Cerebellar cortex (tissue), 1 donor: ENCODE results near the gene ZNF672.

ENCODE experiments used
- DNase-seq: peaks from one replicate; pipeline ENCODE4 v3.0.0-alpha.2; 2015; ENCODE audit warnings: low spot score

The ZNF672 gene

DNA sequence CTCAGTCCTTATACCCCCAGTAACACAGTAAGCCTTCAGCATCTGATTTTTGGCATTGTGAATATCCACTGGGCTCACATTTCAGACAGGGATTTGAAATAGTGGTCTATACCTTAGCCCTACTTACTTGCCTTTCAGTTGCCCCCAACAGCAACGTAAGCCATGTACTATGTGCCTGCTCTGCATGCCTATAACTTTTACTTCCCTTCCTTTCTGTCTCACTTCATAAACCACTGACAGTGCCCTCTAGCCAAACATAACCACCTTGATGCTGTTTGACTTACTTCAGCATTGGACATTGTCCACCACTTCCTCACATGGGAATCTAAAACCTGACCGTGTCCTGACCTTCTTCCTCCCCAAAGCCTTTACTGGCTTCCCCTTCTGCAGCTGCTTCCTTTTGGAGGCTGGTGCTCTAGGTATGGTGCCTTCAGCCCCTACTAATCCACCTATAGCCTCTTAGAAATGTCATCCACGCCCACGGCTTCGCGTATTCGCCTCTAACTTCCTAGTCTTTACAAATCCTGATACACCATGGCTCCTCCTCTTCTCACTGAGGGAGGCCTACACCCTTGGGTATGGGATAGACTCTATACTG is 3.6 kb upstream of the ZNF672 start:
- no peak for DNase-seq

DNA sequence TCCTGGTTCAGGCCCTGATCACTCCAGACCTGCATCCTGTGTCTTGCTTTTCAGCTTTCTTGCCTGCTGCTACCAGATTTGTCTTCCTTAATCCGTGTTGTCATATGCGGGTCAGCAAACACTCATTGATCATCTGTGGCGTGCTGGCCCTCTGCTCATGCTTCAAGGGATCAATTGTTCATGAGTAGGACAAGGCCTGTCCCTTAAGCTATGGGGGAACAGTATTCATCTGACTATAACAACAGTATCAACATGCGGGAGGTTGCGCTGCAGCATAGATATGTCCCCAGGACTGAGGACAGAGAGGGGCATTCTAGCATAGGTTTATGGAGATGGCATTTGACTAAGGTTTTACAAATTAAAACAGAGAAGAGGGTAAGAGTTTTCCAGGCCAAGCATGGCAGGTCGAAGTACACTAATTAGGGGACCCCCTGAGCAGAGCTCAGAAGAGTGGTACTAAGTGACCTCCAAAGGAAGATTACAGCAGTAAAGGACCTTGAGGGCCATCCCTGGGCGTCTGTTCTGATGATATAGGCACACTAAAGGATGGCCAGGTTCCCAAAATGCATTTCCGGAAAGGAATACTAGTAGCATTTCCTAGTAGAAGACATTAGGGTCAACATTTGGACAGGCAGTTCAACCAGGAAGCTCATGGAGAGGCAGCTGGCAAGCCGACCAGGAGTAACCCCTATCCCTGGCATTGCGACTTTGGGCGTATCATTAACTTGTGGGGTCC is 811 bp upstream of the ZNF672 start:
- DNase-seq, result no peak

DNA sequence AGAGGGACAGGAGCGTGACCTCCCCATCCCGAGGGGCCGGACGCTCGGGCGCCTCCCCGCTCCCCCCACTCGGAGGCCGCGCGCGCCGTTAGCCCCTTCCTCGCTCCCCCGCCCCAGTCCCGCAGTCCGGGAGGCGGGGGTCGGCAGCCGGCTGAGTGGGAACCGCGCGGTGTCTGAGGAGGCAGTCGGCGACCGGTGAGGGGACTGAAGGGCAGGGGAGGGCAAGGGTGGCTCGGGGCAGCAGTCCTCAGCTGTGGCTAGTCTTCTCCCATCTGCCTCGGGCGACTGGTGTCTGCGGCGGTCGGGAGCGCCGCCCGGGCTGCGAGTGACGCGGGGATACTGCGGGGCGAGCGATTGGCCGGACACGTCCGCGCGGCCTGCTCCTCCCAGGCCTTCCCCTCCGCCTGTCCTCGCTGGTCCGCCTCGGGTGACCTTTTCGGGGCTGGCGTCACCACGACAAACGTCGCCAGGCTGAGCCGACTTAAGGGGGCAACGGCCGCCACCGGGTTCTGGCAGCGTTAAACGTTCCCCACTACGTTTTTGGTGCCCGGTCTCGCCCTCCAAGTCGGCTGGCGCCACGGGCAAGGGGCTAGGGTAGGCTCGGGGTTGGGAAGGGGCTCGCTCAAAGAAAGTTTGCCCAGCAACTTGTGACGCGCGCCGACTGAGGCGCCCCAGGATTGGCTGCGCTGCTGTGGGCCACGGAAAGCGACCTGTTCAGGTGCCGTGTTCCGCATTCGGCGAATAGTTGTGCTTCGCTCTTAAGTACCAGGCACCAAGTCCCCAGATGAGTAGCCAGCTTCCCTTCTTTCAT is 538 bp downstream of the ZNF672 start:
- DNase-seq, result peak; percentile 91

DNA sequence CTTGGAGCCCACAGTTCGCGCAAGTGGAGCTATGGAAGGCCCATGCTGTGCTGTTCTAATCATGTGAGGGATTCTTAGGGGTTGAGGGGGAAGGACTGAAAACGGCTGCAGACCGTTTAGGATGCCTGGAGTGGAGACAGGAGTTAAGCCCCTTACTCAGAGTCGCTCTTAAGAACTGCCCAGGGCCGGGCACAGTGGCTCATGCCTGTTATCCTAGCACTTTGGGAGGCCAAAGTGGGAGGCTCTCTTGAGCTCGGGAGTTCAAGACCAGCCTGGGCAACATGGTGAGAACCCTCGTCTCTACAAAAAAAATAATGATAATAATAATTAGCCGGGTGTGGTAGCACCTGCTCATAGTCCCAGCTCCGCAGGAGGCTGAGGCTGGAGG is 1.1 kb downstream of the ZNF672 start:
- no peak for DNase-seq

DNA sequence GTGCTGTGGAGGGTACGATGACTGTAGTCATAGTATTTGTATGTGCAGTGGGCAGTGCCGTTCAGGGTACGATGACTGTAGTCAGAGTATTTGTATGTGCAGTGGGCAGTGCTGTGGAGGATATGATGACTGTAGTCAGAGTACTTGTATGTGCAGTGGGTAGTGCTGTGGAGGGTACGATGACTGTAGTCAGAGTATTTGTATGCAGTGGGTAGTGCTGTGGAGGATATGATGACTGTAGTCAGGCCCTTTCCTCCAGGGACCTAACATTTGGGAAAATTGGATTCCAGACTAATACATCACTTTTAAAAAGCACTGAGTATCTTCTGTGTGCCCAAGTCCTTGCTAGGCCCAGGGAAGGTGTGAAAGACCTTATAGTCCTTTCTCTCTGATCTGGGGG is 2.9 kb downstream of the ZNF672 start:
- no peak for DNase-seq

DNA sequence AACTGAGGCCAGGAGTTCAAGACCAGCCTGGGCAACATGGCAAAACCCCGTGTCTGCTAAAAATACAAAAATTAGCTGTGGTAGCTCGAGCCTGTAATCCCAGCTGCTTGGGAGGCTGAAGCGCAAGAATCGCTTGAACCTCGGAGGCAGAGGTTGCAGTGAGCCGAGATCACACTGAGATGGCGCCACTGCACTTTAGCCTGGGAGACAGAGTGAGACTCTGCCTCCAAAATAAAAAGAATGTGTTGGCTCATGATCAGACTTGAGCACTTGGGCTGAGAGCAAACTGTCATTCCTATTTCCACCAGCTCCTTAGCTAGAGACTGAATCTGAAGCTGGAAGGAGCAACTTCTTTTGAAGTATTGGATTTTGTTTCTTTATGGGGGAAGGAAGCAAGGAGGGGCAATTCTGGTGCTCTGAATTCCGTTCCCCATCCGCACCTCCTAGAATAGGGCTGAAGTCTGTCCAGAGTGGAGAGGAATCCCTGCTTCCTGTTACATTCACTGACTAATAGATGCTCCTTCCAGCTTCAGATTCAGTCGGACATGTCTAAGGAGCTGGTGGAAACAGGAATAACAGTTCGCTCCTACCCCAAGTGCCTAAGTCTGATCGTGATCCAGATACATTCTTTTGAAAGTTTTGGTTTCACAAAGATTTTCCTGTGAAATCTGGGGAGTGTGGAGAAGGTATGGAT is 3.8 kb downstream of the ZNF672 start:
- peak; percentile 44 for DNase-seq

DNA sequence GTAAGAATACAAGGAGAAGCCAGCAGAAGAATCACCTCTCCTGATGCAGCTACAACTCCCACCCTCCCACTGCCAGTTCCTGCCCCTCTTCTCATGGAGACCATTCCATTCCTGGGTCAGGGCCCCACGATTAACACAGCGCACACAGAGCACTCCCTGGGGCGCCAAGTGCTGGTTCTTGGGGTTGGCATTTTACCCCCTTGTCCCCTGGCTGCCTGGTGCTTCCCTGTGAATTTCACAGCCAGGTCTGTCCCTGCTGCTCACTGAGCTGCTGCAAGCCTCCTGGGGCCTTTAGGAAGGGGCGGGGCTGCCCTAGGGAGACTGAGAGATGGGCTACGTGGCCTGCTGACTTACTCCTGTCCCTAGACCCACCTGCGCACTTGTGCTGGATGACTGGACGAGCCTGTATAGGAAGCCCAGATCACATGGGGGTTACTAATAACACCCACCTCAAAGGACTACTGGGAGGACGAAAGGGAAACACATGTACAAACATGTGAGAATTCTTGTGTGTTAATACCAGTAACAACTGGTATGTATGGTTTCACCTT is 4.8 kb downstream of the ZNF672 start:
- DNase-seq, result no peak

DNA sequence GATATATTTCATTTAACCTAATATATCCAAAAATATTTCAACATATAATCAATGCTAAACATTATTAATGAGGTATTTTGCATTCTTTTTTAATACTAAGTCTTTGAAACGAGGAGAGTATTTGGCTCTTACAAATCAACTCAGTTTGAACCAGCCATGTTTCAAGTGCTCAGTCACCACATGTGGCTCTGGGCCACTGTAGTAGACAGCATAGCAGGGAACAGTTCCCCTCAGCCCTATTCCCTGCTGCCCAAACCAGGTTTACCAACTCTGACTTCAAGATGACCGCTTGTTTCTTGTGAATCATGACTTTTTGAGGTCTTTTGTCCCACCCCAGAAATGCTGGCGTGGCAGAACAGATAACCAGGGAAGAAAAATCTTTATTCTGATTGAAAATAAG is 5.7 kb downstream of the ZNF672 start:
- DNase-seq, result no peak

DNA sequence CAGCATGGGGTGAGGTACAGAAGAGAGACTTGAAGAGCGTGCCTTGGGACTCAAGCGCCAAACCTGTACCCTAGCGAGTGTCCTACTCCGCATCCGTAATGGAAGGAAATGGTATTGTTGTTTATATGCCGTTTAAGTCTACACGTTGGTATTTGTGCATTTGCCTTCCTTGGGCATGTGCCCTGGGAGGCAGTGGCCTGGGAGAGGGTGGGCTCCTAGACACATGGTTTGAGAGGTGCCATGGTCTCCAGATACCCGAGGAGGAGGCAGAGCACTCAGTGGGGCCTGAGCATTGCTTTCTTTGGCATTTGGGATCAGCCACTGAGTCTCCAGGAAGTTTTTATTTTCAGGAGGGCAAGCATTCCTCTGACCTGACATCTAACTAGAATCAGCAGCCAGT is 6.5 kb downstream of the ZNF672 start:
- no peak for DNase-seq

DNA sequence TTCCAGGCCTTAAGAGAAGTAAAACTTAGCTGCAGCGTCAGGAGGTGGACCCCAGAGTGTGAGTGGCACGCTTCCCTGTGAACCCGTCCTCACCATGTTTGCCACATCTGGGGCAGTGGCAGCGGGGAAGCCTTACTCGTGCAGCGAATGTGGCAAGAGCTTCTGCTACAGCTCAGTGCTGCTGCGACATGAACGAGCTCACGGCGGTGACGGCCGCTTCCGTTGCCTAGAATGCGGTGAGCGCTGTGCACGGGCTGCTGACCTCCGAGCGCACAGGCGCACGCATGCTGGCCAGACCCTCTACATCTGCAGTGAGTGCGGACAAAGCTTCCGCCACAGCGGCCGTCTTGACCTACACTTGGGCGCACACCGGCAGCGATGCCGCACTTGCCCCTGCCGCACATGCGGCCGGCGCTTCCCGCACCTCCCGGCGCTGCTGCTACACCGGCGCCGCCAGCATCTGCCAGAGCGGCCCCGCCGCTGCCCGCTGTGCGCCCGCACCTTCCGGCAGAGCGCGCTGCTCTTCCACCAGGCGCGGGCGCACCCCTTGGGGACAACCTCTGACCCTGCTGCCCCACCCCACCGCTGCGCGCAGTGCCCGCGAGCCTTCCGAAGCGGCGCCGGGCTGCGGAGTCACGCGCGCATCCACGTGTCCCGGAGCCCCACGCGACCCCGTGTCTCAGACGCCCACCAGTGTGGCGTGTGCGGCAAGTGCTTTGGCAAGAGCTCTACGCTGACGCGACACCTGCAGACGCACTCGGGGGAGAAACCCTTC is 9.3 kb downstream of the ZNF672 start:
- DNase-seq, result no peak

DNA sequence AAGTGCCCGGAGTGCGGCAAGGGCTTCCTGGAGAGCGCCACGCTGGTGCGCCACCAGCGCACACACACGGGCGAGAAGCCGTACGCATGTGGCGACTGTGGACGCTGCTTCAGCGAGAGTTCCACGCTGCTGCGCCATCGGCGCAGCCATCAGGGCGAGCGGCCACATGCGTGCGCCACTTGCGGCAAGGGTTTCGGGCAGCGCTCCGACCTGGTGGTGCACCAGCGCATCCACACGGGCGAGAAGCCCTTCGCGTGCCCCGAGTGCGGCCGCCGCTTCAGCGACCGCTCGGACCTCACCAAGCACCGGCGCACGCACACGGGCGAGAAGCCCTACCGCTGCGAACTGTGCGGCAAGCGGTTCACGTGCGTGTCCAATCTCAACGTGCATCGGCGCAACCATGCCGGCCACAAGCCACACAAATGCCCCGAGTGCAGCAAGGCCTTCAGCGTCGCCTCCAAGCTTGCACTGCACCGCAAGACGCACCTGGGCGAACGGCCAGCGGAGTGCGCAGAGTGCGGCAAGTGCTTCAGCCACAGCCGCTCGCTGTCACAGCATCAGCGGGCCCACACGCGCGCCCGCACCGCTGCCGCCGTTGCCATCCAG is 10.0 kb downstream of the ZNF672 start:
- DNase-seq, result no peak

DNA sequence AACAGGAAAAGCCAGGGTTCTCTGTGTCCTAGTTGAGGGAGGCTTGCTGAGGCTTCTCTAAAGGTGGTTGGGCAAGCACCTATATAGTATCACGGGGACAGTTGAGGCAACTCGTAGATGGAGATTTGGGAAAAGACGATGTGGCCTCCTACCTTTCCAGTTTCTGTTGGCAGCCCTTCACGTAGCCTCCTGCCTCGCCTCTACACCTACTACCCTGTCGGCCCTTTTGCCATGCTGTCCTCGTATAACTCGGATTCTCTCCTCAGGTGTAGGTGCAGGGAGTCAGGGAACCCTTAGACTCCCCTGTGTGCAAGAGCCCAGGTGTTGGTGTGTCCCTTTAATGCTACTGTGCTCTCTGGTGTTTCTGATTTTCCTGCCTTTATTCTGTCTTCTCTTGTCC is 10.6 kb downstream of the ZNF672 start:
- no peak for DNase-seq

DNA sequence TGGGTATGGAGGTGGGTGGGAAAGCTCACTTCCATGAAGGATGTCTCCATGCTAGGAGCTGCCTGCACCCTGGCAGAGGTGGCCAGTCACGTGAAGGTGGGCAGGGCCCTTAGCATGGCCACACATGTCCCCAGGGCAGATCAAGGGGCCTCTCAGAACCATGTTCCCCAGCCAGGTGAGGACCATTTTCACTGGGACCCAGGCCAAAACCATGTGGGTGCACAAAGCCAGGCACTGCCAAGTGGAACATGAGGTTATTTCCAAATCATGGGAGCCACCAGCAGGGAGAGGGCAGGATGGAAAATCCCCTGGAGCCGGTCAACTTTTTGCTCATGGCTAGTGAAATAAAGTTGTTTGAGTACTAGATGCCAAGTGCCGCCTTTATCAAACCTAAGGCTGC is 11.1 kb downstream of the ZNF672 start:
- no peak for DNase-seq

DNA sequence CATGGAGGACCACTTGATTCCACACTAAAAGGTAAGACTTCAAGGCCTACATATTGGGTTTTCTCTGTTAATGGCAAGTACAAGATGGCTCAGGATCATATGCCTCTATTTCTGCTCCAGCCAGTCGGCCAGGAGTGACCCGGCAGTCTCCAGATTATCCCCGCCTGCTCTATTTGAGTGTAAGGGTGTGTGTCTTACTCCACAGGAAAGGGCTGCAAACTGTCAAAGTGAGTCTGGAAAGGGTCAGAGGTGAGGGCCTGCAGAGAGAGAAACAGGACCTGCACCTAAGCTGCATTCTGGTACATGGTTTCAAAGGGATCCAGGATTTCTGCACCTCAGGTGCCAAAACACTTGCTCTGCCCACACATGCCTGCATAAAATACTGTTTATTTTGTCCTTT is 11.6 kb downstream of the ZNF672 start:
- DNase-seq, result no peak

DNA sequence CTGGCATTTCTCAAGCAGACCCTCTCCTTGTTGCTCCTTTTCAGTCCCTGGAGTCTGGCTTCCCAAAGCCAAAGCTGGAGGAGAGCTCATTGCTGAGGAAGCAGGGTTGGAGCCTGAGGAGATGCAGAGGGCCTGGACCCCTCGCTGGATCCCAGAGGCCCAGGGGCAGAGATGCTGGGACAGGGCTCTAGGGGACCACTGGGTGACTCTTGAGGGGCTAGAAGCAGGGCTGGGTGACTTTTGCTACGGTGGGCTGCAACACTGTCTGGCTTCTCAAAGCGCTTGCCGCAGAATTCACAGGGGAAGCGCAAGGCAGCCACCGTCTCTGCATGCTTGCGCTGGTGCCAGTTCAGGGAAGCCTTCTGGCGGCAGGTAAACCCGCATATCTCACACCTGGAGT is 12.1 kb downstream of the ZNF672 start:
- DNase-seq, result no peak

DNA sequence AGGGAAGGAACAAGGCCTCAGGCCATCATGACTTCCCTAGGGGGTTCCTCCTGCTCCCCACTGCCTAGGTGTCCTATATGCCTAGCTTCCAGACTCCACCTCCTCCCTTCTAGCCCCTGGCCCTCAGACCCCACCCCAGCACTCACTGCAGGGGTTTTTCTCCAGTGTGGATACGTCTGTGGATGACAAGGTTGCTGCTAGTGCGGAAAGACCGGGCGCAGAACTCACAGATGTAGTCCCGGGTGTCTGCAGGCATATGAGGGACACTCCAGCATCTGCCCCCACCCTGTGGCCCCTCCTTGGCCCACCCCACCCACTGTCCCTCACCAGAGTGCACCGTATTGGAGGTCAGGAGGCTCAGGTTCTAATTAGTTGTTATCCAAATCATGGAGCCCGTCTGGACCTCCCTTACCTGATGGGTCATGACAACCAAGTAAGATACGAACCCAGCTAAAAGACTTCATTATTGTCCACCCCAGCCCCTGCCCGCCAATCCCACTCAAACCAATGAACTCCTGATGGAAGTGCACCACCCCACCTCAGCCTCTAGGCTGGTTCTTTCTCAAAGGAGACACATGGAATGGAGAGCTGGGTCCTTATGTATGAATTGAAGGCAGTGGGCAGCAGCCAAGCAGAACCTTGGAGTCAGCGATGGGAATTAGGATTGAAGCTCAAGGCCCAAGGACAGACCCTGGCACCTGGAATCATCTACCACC is 12.7 kb downstream of the ZNF672 start:
- DNase-seq, result no peak

DNA sequence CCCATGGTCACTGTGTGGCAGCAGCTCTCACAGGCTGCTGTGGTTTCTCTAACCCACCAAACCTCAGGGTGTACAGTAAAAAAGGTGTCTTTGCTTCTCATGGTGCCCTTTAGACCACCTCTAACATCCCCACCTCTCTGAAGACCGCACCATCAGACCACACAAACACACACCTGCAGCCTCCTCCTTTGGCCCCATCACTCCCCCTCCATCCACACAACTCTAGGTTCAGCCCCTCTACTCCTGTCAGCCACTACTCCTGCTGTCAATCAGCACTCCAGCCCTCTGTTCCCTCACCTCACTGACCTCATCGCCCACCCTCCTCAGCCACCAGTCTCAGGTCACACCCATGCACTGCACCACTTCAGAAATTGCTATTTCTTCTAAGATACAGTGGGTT is 13.4 kb downstream of the ZNF672 start:
- DNase-seq, result no peak

DNA sequence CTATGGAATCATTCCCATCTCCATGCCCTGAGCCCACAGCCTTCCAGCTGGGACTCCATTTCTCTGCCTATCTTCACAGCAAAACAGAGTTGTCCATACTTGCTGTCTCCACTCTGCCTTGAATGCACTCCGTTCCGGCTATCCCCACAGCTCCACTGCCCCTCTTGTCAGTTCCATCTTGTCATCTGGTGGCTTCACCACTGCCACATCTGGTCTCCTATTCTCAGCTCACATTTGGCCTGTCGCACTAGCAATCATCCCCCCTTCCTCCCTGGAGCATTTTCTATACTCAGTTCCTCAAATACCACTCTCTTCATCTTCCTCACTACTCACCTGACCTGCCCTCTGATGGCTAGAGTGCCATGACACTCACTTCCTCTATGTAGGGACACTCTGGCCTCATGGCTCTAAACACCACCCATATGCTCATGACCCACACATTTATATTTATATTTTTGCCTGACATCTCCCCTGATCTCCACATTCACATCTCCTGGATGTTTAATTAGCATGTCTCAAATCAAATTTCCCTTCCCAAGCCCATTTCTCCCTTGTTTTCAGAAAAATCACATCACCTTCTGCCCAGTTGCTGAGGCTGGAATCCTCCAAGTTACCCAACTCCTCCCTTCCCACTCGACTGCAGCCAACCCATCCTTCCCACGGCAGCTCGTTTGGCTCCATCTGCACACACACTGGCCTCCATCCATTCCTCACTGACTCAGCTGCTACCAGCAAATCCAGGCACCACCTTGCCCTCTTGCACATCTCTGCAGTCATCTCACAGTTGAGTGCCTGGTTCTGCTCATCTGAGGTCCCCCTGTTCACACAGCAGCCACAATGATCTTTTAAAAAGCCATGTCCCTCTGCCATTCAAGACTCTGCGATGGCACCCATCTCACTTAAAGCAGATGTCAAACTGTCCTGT is 14.7 kb downstream of the ZNF672 start:
- DNase-seq, result no peak

DNA sequence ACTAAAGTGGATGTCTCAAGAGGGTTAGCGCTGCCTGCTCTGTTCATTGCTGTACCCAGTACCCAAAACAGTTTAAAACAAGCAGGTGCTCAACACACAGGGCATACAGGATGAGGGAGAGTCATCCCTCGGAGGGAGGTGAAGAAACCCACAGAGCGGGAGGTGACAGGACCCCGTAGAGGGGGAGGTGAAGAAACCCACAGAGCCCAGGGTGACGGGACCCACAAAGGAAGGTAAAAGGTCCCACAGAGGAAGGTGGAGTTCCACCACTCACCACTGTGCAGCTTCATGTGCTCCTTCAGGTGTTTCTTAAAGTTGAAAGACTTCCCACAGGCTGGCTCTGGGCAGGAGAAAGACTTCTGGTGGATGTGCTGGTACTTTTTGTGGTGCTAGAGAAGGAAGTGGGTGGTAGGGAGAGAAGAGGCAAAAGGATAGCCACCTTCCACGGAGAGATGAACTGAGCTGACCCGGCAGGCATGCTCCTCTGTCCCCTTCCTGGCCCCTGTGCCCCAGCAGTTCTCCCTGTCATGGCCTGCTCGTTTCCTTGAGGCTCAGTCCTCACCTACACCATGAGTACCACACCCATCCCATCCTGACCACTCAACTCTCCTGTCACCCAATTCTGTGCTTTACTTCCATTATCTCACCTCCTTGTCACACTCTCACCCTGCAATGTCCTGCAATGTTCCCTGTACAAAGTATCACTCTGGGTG is 15.8 kb downstream of the ZNF672 start:
- no peak for DNase-seq
